Activated CD4-positive, alpha-beta T cell treated with anti-CD3 and anti-CD28 coated beads, Interleukin-10, Interleukin-2, amounts not matched to agents 100 ng/mL and 50 ng/mL, durations not matched to agents 16 hours and 8 hours (primary cell): Measurements from ENCODE around the gene NUP54.

Source experiments
- DNase-seq: peaks from one replicate; pipeline ENCODE4 v3.0.0-alpha.2; 2020

NUP54 gene

GRCh38 chr4:76066546-76066945 lies 81.7 kb downstream of the NUP54 start:
- DNase-seq, result no peak
